ENCODE measurements around the gene CNIH3.

CNIH3 gene

GRCh38 chr1:224616756-224617409 is 766 bp downstream of the CNIH3 start:
- DNase-seq: no peak

- no peak for DNase-seq
Measured at GRCh38 chr1:224617410-224618355, 1.6 kb downstream of the CNIH3 start.

GRCh38 chr1:224619209-224619608 is 3.1 kb downstream of the CNIH3 start:
- DNase-seq: no peak

- DNase-seq: no peak
Measured at GRCh38 chr1:224620105-224620504, 4.0 kb downstream of the CNIH3 start.

GRCh38 chr1:224621813-224622682 is 5.9 kb downstream of the CNIH3 start:
- no peak for DNase-seq

GRCh38 chr1:224622831-224623230 is 6.7 kb downstream of the CNIH3 start:
- DNase-seq: no peak

- DNase-seq: peak in 1 of 5 donors; percentile 69
Measured at GRCh38 chr1:224623310-224623714, 7.2 kb downstream of the CNIH3 start.

GRCh38 chr1:224623743-224624333 is 7.7 kb downstream of the CNIH3 start:
- DNase-seq: peak; percentile 45 to 97 (median 68)

- no peak for DNase-seq
Measured at GRCh38 chr1:224624432-224624831, 8.3 kb downstream of the CNIH3 start.

GRCh38 chr1:224626042-224626441 is 9.9 kb downstream of the CNIH3 start:
- DNase-seq: no peak

- DNase-seq: no peak
Measured at GRCh38 chr1:224629965-224630364, 13.8 kb downstream of the CNIH3 start.

- no peak for DNase-seq
Measured at GRCh38 chr1:224631462-224632115, 15.5 kb downstream of the CNIH3 start.

GRCh38 chr1:224632381-224632871 is 16.3 kb downstream of the CNIH3 start:
- DNase-seq: no peak

GRCh38 chr1:224632921-224633321 is 16.8 kb downstream of the CNIH3 start:
- DNase-seq: no peak

- no peak for DNase-seq
Measured at GRCh38 chr1:224635356-224635755, 19.2 kb downstream of the CNIH3 start.

GRCh38 chr1:224637515-224637914 is 21.4 kb downstream of the CNIH3 start:
- DNase-seq: no peak

GRCh38 chr1:224637936-224638335 is 21.8 kb downstream of the CNIH3 start:
- no peak for DNase-seq

- DNase-seq: no peak
Measured at GRCh38 chr1:224639426-224639975, 23.4 kb downstream of the CNIH3 start.

- no peak for DNase-seq
Measured at GRCh38 chr1:224640018-224640417, 23.9 kb downstream of the CNIH3 start.

GRCh38 chr1:224640587-224640986 is 24.5 kb downstream of the CNIH3 start:
- DNase-seq: no peak

GRCh38 chr1:224641030-224641429 is 24.9 kb downstream of the CNIH3 start:
- DNase-seq: no peak

- DNase-seq: no peak
Measured at GRCh38 chr1:224643653-224644052, 27.5 kb downstream of the CNIH3 start.
